CD14-positive monocyte (primary cell): ENCODE data around the gene C12orf56. TPM values are rescaled to one million over a fixed set of nuclear protein-coding genes. Genes with fewer than 3 reads are reported as not detected.

Experiments used
- DNase-seq, 3 donors: peaks; one replicate each; pipeline ENCODE4 v3.0.0-alpha.2; 2011 to 2022
- H2AFZ ChIP-seq: 2 replicates; pipeline ENCODE4 v1.6.0; 2012; ENCODE audit warnings: mild to moderate bottlenecking, low read depth, low read length, inconsistent platforms; ENCODE audit not compliant: insufficient read depth, poor library complexity, severe bottlenecking
- H3K27ac ChIP-seq, 2 donors: 1 replicate in 1 of 2; 2 replicates in 1 of 2; pipeline ENCODE4 v1.5.1; 2012 to 2013; ENCODE audit warnings: low read length in 2 of 2, control low read depth in 1 of 2, inconsistent platforms in 1 of 2, low read depth in 1 of 2, mild to moderate bottlenecking in 1 of 2
- H3K27me3 ChIP-seq, 2 donors: one replicate each; pipeline versions ENCODE4 v1.6.0 to v1.6.1; 2011 to 2013; ENCODE audit warnings: low read length in 2 of 2; ENCODE audit not compliant: control insufficient read depth in 2 of 2, insufficient read depth in 2 of 2
- H3K36me3 ChIP-seq, 2 donors: replicated peaks in 1 of 2; 1 replicate in 1 of 2; 2 replicates in 1 of 2; pipeline versions ENCODE4 v1.5.1 to v1.6.1; 2012 to 2013; ENCODE audit warnings: low read length in 2 of 2, control low read depth in 1 of 2, inconsistent platforms in 1 of 2, mild to moderate bottlenecking in 1 of 2; ENCODE audit not compliant: insufficient read depth in 2 of 2, control insufficient read depth in 1 of 2
- H3K4me1 ChIP-seq, 2 donors: 1 replicate in 1 of 2; 2 replicates in 1 of 2; pipeline versions ENCODE4 v1.5.1 to v1.6.1; 2012 to 2013; ENCODE audit warnings: low read length in 2 of 2, control low read depth in 1 of 2, inconsistent platforms in 1 of 2, mild to moderate bottlenecking in 1 of 2, moderate library complexity in 1 of 2; ENCODE audit not compliant: insufficient read depth in 2 of 2, control insufficient read depth in 1 of 2
- H3K4me2 ChIP-seq: replicated peaks from 2 replicates; pipeline ENCODE3; 2012; ENCODE audit warnings: low read length, moderate library complexity, mild to moderate bottlenecking; ENCODE audit not compliant: poor library complexity, severe bottlenecking; ENCODE audit errors: extremely low read depth
- H3K4me3 ChIP-seq, 3 experiments: fragments of 200-600 bp in 1 of 3; sonication (generic) in 1 of 3; replicated peaks in 1 of 3; 1 replicate in 2 of 3; 2 replicates in 1 of 3; pipeline ENCODE4 v1.5.1; 2011 to 2013; ENCODE audit warnings: low read length in 3 of 3, mild to moderate bottlenecking in 3 of 3, control low read depth in 2 of 3, low read depth in 2 of 3, inconsistent platforms in 1 of 3, moderate library complexity in 1 of 3
- H3K79me2 ChIP-seq: 2 replicates; pipeline ENCODE4 v1.6.0; 2012; ENCODE audit warnings: mild to moderate bottlenecking, control low read depth, inconsistent platforms, low read length, moderate library complexity; ENCODE audit not compliant: insufficient read depth
- H3K9ac ChIP-seq: 2 replicates; pipeline ENCODE4 v1.6.0; 2017; ENCODE audit warnings: low read length, mild to moderate bottlenecking; ENCODE audit not compliant: insufficient read depth, poor library complexity, severe bottlenecking
- H3K9me3 ChIP-seq, 2 donors: replicated peaks in 1 of 2; 1 replicate in 1 of 2; 2 replicates in 1 of 2; pipeline versions ENCODE4 v1.5.1 to v1.6.1; 2012 to 2013; ENCODE audit warnings: low read length in 2 of 2, control low read depth in 1 of 2; ENCODE audit not compliant: control insufficient read depth in 1 of 2, insufficient read depth in 1 of 2
- H4K20me1 ChIP-seq: 2 replicates; pipeline ENCODE4 v1.6.0; 2012; ENCODE audit warnings: mild to moderate bottlenecking, low read length, control low read depth, moderate library complexity; ENCODE audit not compliant: insufficient read depth
- H3K27ac Mint-ChIP-seq, 7 donors: one replicate each; pipeline ENCODE4 v1.8.0; 2020; ENCODE audit warnings: mild to moderate bottlenecking in 7 of 7, mixed read lengths in 7 of 7, moderate library complexity in 6 of 7, inconsistent platforms in 2 of 7
- H3K27me3 Mint-ChIP-seq, 3 donors: one replicate each; pipeline ENCODE4 v1.8.0; 2021 to 2022; ENCODE audit warnings: low read depth in 3 of 3, mild to moderate bottlenecking in 3 of 3, mixed read lengths in 3 of 3, moderate library complexity in 3 of 3, inconsistent platforms in 1 of 3
- H3K36me3 Mint-ChIP-seq, 2 donors: one replicate each; pipeline ENCODE4 v1.8.0; 2020; ENCODE audit warnings: mixed read lengths in 2 of 2, inconsistent platforms in 1 of 2, mild to moderate bottlenecking in 1 of 2
- H3K4me1 Mint-ChIP-seq: one replicate; pipeline ENCODE4 v1.8.0; 2020; ENCODE audit warnings: mild to moderate bottlenecking, mixed read lengths
- H3K4me3 Mint-ChIP-seq, 2 donors: one replicate each; pipeline ENCODE4 v1.8.0; 2020; ENCODE audit warnings: mild to moderate bottlenecking in 2 of 2, mixed read lengths in 2 of 2, moderate library complexity in 1 of 2
- H3K9me3 Mint-ChIP-seq, 7 donors: one replicate each; pipeline ENCODE4 v1.8.0; 2020 to 2022; ENCODE audit warnings: mixed read lengths in 7 of 7, mild to moderate bottlenecking in 6 of 7, moderate library complexity in 6 of 7, inconsistent platforms in 2 of 7
- CTCF ChIP-seq: fragments of 200-600 bp; IDR thresholded peaks from one replicate; pipeline ENCODE4 v1.8.0; 2022; ENCODE audit warnings: antibody characterized with exemption, mild to moderate bottlenecking
- WGBS: methylation state at CpG from one replicate; pipeline ENCODE4 v1.1.5; 2013; ENCODE audit warnings: missing lambda C conversion rate; ENCODE audit not compliant: insufficient coverage; 5-methylcytosine and 5-hydroxymethylcytosine counted together
- intact Hi-C, 2 donors: fragments of 100-400 bp; cut with micrococcal nuclease; formaldehyde crosslinking; loops; one replicate each; pipeline versions ENCODE4 v1.15.0 to v1.15.1; 2023
- polyA plus RNA-seq, 3 donors: library from polyadenylated mRNA; depleted of rRNA in 1 of 3; unstranded in 2 of 3; stranded (reverse) in 1 of 3; fragments of 300-500 nt in 2 of 3; fragments of >200 nt in 1 of 3; fragmentation: Illumina TruSeq in 2 of 3; gene quantifications; 1 replicate in 2 of 3; 2 replicates in 1 of 3; pipeline ENCODE4 v1.2.3, GENCODE V29; 2012 to 2021

Gene C12orf56
- polyA plus RNA-seq, 3 donors: not detected

- no peaks in the 10 kb centered on the region for H4K20me1 ChIP-seq
- H3K36me3 Mint-ChIP-seq: no peaks in the 10 kb centered on the region
- peak within 1 kb of the TSS; percentile 78 to 95 for H3K27ac ChIP-seq
- peak; percentile 90 to 97 (median 94) for DNase-seq
- peak within 1 kb of the TSS; percentile 99 for H3K4me3 Mint-ChIP-seq
- H3K4me1 Mint-ChIP-seq: peaks cover 31% of the 10 kb centered on the region
- H3K27me3 ChIP-seq: no peaks in the 10 kb centered on the region
- H3K9ac ChIP-seq: peak within 1 kb of the TSS; percentile 90
- under 1% methylated on average over 51 of the region's 56 CpGs for WGBS
- no peaks in the 10 kb centered on the region for H3K9me3 ChIP-seq
- no peaks in the 10 kb centered on the region for H3K9me3 Mint-ChIP-seq
- peak within 1 kb of the TSS; percentile 68 to 92 (median 89) for H3K4me3 ChIP-seq
- H2AFZ ChIP-seq: peak within 1 kb of the TSS; percentile 92
- peaks cover 0 to 4% (median 4%) of the 10 kb centered on the region in 3 donors for H3K27me3 Mint-ChIP-seq
- peaks cover 14 to 22% of the 10 kb centered on the region in 2 donors for H3K4me1 ChIP-seq
- H3K27ac Mint-ChIP-seq: peak within 1 kb of the TSS; percentile 92 to 99 (median 96)
- H3K4me2 ChIP-seq: peak within 1 kb of the TSS; percentile 87
- no peaks in the 10 kb centered on the region for H3K36me3 ChIP-seq
- peaks cover 6% of the 10 kb centered on the region for H3K79me2 ChIP-seq
- intact Hi-C loops: loop anchor here in 1 of 2 donors (10.0 kb wide), 1 partner anchor 183 kb away; the partner anchor contains the start of gene XPOT
- no peak for TF ChIP-seq CTCF
Observed at GRCh38 chr12:64222009-64222765, 168.4 kb downstream of the C12orf56 start, which contains the start of gene KICS2. Gene KICS2, minus strand, starts transcription at chr12:64222296. Its CDS starts 59 bp downstream, at chr12:64222237.

- Mint-ChIP-seq H3K4me3 (peak overlapping the region; percentile 99), H3K9me3 (no peaks in the 10 kb centered on the region), H3K27me3 (peaks cover 0 to 4% (median 4%) of the 10 kb centered on the region in 3 donors), H3K27ac (peak overlapping the region; percentile 92 to 99 (median 96)), H3K4me1 (peaks cover 31% of the 10 kb centered on the region), H3K36me3 (no peaks in the 10 kb centered on the region)
- Histone ChIP-seq H3K4me3 (peak overlapping the region; percentile 68 to 92 (median 89)), H3K27me3 (no peaks in the 10 kb centered on the region), H3K4me2 (peak overlapping the region; percentile 87), H3K4me1 (peaks cover 14 to 22% of the 10 kb centered on the region in 2 donors), H3K79me2 (peaks cover 6% of the 10 kb centered on the region), H3K9me3 (no peaks in the 10 kb centered on the region), H3K27ac (peak overlapping the region; percentile 78 to 95), H2AFZ (peak overlapping the region; percentile 92), H3K9ac (peak overlapping the region; percentile 90), H3K36me3 (no peaks in the 10 kb centered on the region), H4K20me1 (no peaks in the 10 kb centered on the region)
- TF ChIP-seq CTCF: no peak
- 0% methylated on average over 1 of the region's 16 CpGs for WGBS
- peak; percentile 32 to 64 (median 54) for DNase-seq
- intact Hi-C loops: loop anchor here in 1 of 2 donors (10.0 kb wide), 1 partner anchor 183 kb away; the partner anchor contains the start of gene XPOT
Observed at GRCh38 chr12:64221651-64222008, 168.9 kb downstream of the C12orf56 start.
